HG03442 (cell line): ENCODE measurements around the gene NF1.
A peak's percentile ranks its signal among the peaks of the same experiment; 100 is the strongest.
"Not testable (repeated sequence)": the region's sequence is repeated elsewhere in the genome, so short reads cannot be mapped to it uniquely, and the experiment has no call there.

ENCODE experiments used
- ATAC-seq: cut with Tn5 transposase; IDR thresholded peaks from one replicate; pipeline ENCODE4 v1.9.1; 2021; ENCODE audit warnings: mild to moderate bottlenecking, moderate library complexity; ENCODE audit not compliant: unreplicated experiment

NF1 gene

GRCh38 chr17:31085563-31085962 lies 9.2 kb upstream of the NF1 start:
- no peak for ATAC-seq

- no peak for ATAC-seq
Measured at GRCh38 chr17:31089471-31089870, 5.3 kb upstream of the NF1 start.

- not testable (repeated sequence) for ATAC-seq
Measured at GRCh38 chr17:31090650-31091049, 4.1 kb upstream of the NF1 start.

GRCh38 chr17:31092475-31093064 lies 2.2 kb upstream of the NF1 start:
- no peak for ATAC-seq

GRCh38 chr17:31093866-31094599 lies 744 bp upstream of the NF1 start:
- no peak for ATAC-seq

GRCh38 chr17:31095236-31096105 lies 694 bp downstream of the NF1 start:
- peak; percentile 20 for ATAC-seq

GRCh38 chr17:31096106-31096436 lies 1.3 kb downstream of the NF1 start:
- ATAC-seq = no peak

- no peak for ATAC-seq
Measured at GRCh38 chr17:31099016-31099415, 4.2 kb downstream of the NF1 start.

- ATAC-seq = no peak
Measured at GRCh38 chr17:31100840-31101459, 6.2 kb downstream of the NF1 start.

GRCh38 chr17:31101943-31102342 lies 7.2 kb downstream of the NF1 start:
- no peak for ATAC-seq

GRCh38 chr17:31105991-31106390 lies 11.2 kb downstream of the NF1 start:
- ATAC-seq = no peak

GRCh38 chr17:31111183-31111582 lies 16.4 kb downstream of the NF1 start:
- ATAC-seq = no peak

- no peak for ATAC-seq
Measured at GRCh38 chr17:31112001-31112661, 17.4 kb downstream of the NF1 start.

- ATAC-seq = not testable (repeated sequence)
Measured at GRCh38 chr17:31113368-31113767, 18.6 kb downstream of the NF1 start.

- no peak for ATAC-seq
Measured at GRCh38 chr17:31113939-31114338, 19.2 kb downstream of the NF1 start.

- ATAC-seq = no peak
Measured at GRCh38 chr17:31114956-31115555, 20.3 kb downstream of the NF1 start.

- ATAC-seq = no peak
Measured at GRCh38 chr17:31116167-31116566, 21.4 kb downstream of the NF1 start.

GRCh38 chr17:31122746-31123145 lies 28.0 kb downstream of the NF1 start:
- ATAC-seq = no peak

- no peak for ATAC-seq
Measured at GRCh38 chr17:31126318-31126717, 31.5 kb downstream of the NF1 start.

- no peak for ATAC-seq
Measured at GRCh38 chr17:31128241-31128640, 33.5 kb downstream of the NF1 start.
